HepG2 (cell line): ENCODE data around the gene TADA3. TPM values are rescaled to one million over a fixed set of nuclear protein-coding genes. Genes with fewer than 3 reads are reported as not detected.
A peak's percentile ranks its signal among the peaks of the same experiment; 100 is the strongest.

Experiments
- ASH2L ChIP-seq: fragments of 300-600, 200-600 bp; sonication (generic); IDR thresholded peaks from 2 replicates; pipeline ENCODE4 v1.7.0; 2017; ENCODE audit warnings: low read depth, mild to moderate bottlenecking, moderate library complexity, mixed read lengths, low read length; ENCODE audit not compliant: insufficient read length
- ATF7-NPFF ChIP-seq: sonication (generic); formaldehyde crosslinking; IDR thresholded peaks from 2 replicates; pipeline ENCODE4 v1.8.1; 2023; ENCODE audit warnings: mild to moderate bottlenecking, low read depth, missing genetic modification reagents, moderate library complexity
- NR2C2 ChIP-seq: sonication (generic); formaldehyde crosslinking; IDR thresholded peaks from 2 replicates; pipeline ENCODE4 v1.4.0; 2020; ENCODE audit warnings: missing genetic modification reagents, mild to moderate bottlenecking, moderate library complexity, borderline replicate concordance
- POLR2AphosphoS5 ChIP-seq: IDR thresholded peaks from 2 replicates; pipeline ENCODE4 v1.6.1; 2012; ENCODE audit warnings: low read depth, low read length
- RBM39 ChIP-seq: fragments of 200-400 bp; formaldehyde crosslinking; IDR thresholded peaks from one replicate; pipeline ENCODE4 v1.6.1; 2018; ENCODE audit warnings: antibody characterized with exemption, mild to moderate bottlenecking, low read depth, low read length; ENCODE audit not compliant: poor library complexity, severe bottlenecking
- TARDBP ChIP-seq: sonication (generic); formaldehyde crosslinking; IDR thresholded peaks from 2 replicates; pipeline ENCODE4 v1.8.0; 2022; ENCODE audit warnings: mild to moderate bottlenecking, missing genetic modification reagents
- TBX2 ChIP-seq: sonication (generic); formaldehyde crosslinking; IDR thresholded peaks from 2 replicates; pipeline ENCODE4 v1.5.0; 2020; ENCODE audit warnings: missing genetic modification reagents, mild to moderate bottlenecking, borderline replicate concordance
- ZBTB38 ChIP-seq: sonication (generic); formaldehyde crosslinking; IDR thresholded peaks from 2 replicates; pipeline ENCODE4 v1.5.1; 2020; ENCODE audit warnings: mild to moderate bottlenecking, missing genetic modification reagents
- ZC3H13 ChIP-seq: sonication (generic); formaldehyde crosslinking; IDR thresholded peaks from 2 replicates; pipeline ENCODE4 v1.8.1; 2023; ENCODE audit warnings: mild to moderate bottlenecking, missing genetic modification reagents, moderate library complexity
- ZNF232 ChIP-seq: sonication (generic); formaldehyde crosslinking; IDR thresholded peaks from 2 replicates; pipeline ENCODE4 v1.4.0; 2020; ENCODE audit warnings: missing genetic modification reagents, borderline replicate concordance
- ZNF24 ChIP-seq: fragments of 450-650 bp; IDR thresholded peaks from 2 replicates; pipeline ENCODE4 v1.6.1; 2017; ENCODE audit warnings: antibody characterized with exemption, mild to moderate bottlenecking
- ZNF292 ChIP-seq: sonication (generic); formaldehyde crosslinking; IDR thresholded peaks from 2 replicates; pipeline ENCODE4 v1.8.1; 2022; ENCODE audit warnings: mild to moderate bottlenecking, low read depth, missing genetic modification reagents, borderline replicate concordance
- ZNF468 ChIP-seq: sonication (generic); formaldehyde crosslinking; IDR thresholded peaks from 2 replicates; pipeline ENCODE4 v1.8.0; 2022; ENCODE audit warnings: mild to moderate bottlenecking, moderate library complexity, missing genetic modification reagents
- ZNF577 ChIP-seq: sonication (generic); formaldehyde crosslinking; IDR thresholded peaks from 2 replicates; pipeline ENCODE4 v1.4.0; 2020; ENCODE audit warnings: mild to moderate bottlenecking, low read depth, missing genetic modification reagents, borderline replicate concordance
- ZNF607 ChIP-seq: sonication (generic); formaldehyde crosslinking; IDR thresholded peaks from 2 replicates; pipeline ENCODE4 v1.5.1; 2020; ENCODE audit warnings: missing genetic modification reagents, mild to moderate bottlenecking, borderline replicate concordance
- ZNF616 ChIP-seq: sonication (generic); formaldehyde crosslinking; IDR thresholded peaks from 2 replicates; pipeline ENCODE4 v1.5.0; 2020; ENCODE audit warnings: low read depth, mild to moderate bottlenecking, missing genetic modification reagents
- polyA plus RNA-seq, 8 experiments: library from polyadenylated mRNA; depleted of rRNA in 3 of 8; stranded (reverse) in 7 of 8; unstranded in 1 of 8; fragments of >200 nt; fragmentation: Illumina TruSeq in 4 of 8; extraction: Trizol in 4 of 8; gene quantifications; 2 replicates each; pipeline versions ENCODE4 v1.2.1 to v1.2.3, GENCODE V29; 2011 to 2016; ENCODE audit warnings: low read depth in 4 of 8, missing spikeins in 1 of 8, mixed read lengths in 1 of 8; ENCODE audit not compliant: insufficient read depth in 1 of 8
- total RNA-seq, 5 experiments: library from RNA; depleted of rRNA; stranded (reverse); fragments of >200 nt; fragmentation: Illumina TruSeq; extraction: Trizol; gene quantifications; 2 replicates each; pipeline ENCODE4 v1.2.3, GENCODE V29; 2016; ENCODE audit warnings: low read depth in 1 of 5
- TF ChIP-seq, protein P1 (sequence below), 2 experiments: sonication (generic) in 1 of 2; formaldehyde crosslinking in 1 of 2; IDR thresholded peaks; 2 replicates each; pipeline versions ENCODE4 v1.6.1 to v1.9.0; 2014 to 2022; ENCODE audit warnings: antibody characterized with exemption in 1 of 2, borderline replicate concordance in 1 of 2, inconsistent platforms in 1 of 2, low read depth in 1 of 2, missing genetic modification reagents in 1 of 2
- TF ChIP-seq, protein P2 (sequence below): sonication (generic); formaldehyde crosslinking; IDR thresholded peaks from 2 replicates; pipeline ENCODE4 v1.4.0; 2020; ENCODE audit warnings: mild to moderate bottlenecking, missing genetic modification reagents

TADA3 gene
- total and polyA plus RNA-seq, 2 of the 13 experiments (the other 11 are each of a cell fraction or from before 2014, with no cell fraction given) = 32.1 to 37.1 TPM

DNA sequence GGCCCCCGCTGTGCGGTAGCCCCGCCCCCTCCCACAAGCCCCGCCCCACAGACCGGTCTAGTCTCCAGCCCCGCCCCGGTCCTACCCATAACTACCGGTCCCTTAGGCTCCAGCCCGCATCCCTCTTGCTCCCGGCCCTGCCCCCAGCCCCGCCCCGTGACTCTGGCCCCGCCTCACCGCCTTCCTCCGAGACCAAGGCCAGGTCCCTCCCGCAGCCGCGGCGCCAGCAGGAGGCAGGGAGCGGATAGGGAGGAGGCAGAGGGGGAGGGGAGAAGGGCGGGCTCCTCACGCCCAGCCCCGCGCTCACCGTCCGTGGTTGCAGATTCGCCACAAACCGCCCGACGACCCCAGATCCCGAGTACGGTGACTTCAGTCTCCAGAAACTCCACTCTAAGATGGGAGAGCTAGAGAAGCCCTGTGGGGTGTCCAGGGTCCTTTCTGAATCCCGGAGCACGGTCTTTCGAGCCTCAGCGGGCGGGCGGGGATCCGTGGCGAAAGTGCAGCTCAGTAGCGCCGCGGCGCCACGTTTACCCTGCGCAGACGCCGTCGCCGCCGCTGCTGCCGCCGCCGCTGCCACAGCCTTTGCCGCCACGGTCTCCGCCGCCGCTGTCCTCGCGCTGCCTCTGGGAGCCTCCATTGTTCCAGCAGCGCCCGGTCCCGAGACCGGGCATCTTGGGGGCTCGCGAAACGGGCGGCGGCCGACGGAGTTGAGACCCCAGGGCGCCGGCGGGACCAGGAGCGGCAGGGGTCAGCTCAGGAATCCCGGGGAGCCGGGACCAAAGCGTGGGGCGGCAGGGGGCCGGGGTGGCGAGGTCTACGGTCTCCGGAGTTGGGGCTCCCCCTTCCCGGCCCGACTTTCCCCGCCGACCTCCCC, 60.8 kb downstream of the TADA3 start, which contains the start of gene BRPF1 (continued):
- peak; percentile 33; the same call in 1 of the 2 replicates for TF ChIP-seq ZNF607 (CRISPR knock-in tag)
- TF ChIP-seq ATF7-NPFF = peak; percentile 57; the same call in 1 of the 2 replicates
- TF ChIP-seq ZNF468 (CRISPR knock-in tag) = no peak
- TF ChIP-seq TARDBP (CRISPR knock-in tag) = peak; percentile 67; the same call in 1 of the 2 replicates
- TF ChIP-seq, protein P1, sequence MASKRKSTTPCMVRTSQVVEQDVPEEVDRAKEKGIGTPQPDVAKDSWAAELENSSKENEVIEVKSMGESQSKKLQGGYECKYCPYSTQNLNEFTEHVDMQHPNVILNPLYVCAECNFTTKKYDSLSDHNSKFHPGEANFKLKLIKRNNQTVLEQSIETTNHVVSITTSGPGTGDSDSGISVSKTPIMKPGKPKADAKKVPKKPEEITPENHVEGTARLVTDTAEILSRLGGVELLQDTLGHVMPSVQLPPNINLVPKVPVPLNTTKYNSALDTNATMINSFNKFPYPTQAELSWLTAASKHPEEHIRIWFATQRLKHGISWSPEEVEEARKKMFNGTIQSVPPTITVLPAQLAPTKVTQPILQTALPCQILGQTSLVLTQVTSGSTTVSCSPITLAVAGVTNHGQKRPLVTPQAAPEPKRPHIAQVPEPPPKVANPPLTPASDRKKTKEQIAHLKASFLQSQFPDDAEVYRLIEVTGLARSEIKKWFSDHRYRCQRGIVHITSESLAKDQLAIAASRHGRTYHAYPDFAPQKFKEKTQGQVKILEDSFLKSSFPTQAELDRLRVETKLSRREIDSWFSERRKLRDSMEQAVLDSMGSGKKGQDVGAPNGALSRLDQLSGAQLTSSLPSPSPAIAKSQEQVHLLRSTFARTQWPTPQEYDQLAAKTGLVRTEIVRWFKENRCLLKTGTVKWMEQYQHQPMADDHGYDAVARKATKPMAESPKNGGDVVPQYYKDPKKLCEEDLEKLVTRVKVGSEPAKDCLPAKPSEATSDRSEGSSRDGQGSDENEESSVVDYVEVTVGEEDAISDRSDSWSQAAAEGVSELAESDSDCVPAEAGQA (IDR thresholded peaks at IDR 0.05; ENCODE audit: low read depth) = peak; percentile 69; the same call in 1 of the 2 replicates
- TF ChIP-seq, protein P1 (CRISPR knock-in tag; IDR thresholded peaks at IDR 0.05; ENCODE audit: borderline replicate concordance) = no peak; the same call in 1 of the 2 replicates
- peak; percentile 44; the same call in 1 of the 2 replicates for TF ChIP-seq ZNF292
- TF ChIP-seq ASH2L = peak; percentile 98
- TF ChIP-seq NR2C2 (CRISPR knock-in tag) = peak; percentile 60; the same call in 1 of the 2 replicates
- peak; percentile 86; the same call in 1 of the 2 replicates for TF ChIP-seq TBX2 (CRISPR knock-in tag)
- TF ChIP-seq ZC3H13 = peak; percentile 52; the same call in 1 of the 2 replicates
- TF ChIP-seq ZBTB38 (CRISPR knock-in tag) = peak; percentile 55; the same call in 1 of the 2 replicates
- TF ChIP-seq, protein P2, sequence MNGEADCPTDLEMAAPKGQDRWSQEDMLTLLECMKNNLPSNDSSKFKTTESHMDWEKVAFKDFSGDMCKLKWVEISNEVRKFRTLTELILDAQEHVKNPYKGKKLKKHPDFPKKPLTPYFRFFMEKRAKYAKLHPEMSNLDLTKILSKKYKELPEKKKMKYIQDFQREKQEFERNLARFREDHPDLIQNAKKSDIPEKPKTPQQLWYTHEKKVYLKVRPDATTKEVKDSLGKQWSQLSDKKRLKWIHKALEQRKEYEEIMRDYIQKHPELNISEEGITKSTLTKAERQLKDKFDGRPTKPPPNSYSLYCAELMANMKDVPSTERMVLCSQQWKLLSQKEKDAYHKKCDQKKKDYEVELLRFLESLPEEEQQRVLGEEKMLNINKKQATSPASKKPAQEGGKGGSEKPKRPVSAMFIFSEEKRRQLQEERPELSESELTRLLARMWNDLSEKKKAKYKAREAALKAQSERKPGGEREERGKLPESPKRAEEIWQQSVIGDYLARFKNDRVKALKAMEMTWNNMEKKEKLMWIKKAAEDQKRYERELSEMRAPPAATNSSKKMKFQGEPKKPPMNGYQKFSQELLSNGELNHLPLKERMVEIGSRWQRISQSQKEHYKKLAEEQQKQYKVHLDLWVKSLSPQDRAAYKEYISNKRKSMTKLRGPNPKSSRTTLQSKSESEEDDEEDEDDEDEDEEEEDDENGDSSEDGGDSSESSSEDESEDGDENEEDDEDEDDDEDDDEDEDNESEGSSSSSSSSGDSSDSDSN = peak; percentile 71
- peak; percentile 63 for TF ChIP-seq POLR2AphosphoS5
- TF ChIP-seq ZNF232 (CRISPR knock-in tag) = peak; percentile 73; the same call in 1 of the 2 replicates
- TF ChIP-seq ZNF577 (CRISPR knock-in tag) = 0 out of 2 replicates have a peak, but pooled peaks have one; percentile 65
- 0 out of 2 replicates have a peak, but pooled peaks have one; percentile 59 for TF ChIP-seq ZNF24
- peak; percentile 67; the same call in 1 of the 2 replicates for TF ChIP-seq ZNF616 (CRISPR knock-in tag)
- TF ChIP-seq RBM39 = peak; percentile 72
